ENCODE data around the gene ATG2B. TPM values are rescaled to one million over a fixed set of nuclear protein-coding genes. Genes with fewer than 3 reads are reported as not detected.

ATG2B gene, protein sequence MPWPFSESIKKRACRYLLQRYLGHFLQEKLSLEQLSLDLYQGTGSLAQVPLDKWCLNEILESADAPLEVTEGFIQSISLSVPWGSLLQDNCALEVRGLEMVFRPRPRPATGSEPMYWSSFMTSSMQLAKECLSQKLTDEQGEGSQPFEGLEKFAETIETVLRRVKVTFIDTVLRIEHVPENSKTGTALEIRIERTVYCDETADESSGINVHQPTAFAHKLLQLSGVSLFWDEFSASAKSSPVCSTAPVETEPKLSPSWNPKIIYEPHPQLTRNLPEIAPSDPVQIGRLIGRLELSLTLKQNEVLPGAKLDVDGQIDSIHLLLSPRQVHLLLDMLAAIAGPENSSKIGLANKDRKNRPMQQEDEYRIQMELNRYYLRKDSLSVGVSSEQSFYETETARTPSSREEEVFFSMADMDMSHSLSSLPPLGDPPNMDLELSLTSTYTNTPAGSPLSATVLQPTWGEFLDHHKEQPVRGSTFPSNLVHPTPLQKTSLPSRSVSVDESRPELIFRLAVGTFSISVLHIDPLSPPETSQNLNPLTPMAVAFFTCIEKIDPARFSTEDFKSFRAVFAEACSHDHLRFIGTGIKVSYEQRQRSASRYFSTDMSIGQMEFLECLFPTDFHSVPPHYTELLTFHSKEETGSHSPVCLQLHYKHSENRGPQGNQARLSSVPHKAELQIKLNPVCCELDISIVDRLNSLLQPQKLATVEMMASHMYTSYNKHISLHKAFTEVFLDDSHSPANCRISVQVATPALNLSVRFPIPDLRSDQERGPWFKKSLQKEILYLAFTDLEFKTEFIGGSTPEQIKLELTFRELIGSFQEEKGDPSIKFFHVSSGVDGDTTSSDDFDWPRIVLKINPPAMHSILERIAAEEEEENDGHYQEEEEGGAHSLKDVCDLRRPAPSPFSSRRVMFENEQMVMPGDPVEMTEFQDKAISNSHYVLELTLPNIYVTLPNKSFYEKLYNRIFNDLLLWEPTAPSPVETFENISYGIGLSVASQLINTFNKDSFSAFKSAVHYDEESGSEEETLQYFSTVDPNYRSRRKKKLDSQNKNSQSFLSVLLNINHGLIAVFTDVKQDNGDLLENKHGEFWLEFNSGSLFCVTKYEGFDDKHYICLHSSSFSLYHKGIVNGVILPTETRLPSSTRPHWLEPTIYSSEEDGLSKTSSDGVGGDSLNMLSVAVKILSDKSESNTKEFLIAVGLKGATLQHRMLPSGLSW (N-terminal part only)
- polyA plus RNA-seq = 1 to 10 TPM; 1.6 to 3.2 (median 2.9) TPM

- Mint-ChIP-seq H3K4me3 (peak within 1 kb of the TSS; percentile 88 to 97 (median 91)), H3K36me3 (peaks cover 0 to 5% (median 0%) of the 10 kb centered on the region in 3 donors), H3K27me3 (ENCODE audit: low read depth in 3 of 3) (peaks cover 1 to 5% (median 4%) of the 10 kb centered on the region in 3 donors), H3K4me1 (peaks cover 42 to 56% of the 10 kb centered on the region in 2 donors), H3K9me3 (no peaks in the 10 kb centered on the region), H3K27ac (peak within 1 kb of the TSS; percentile 84 to 96 (median 93))
- DNase-seq = peak; percentile 95 to 97 (median 97)
Observed at GRCh38 chr14:96362965-96363750, at the start of gene ATG2B, which contains the start of gene GSKIP. Gene ATG2B (minus strand): TSS chr14:96363341. CDS start chr14:96362976, 365 bp downstream. Gene GSKIP (plus strand): TSS chr14:96363526. CDS start chr14:96382248, 18,722 bp downstream.

DNA sequence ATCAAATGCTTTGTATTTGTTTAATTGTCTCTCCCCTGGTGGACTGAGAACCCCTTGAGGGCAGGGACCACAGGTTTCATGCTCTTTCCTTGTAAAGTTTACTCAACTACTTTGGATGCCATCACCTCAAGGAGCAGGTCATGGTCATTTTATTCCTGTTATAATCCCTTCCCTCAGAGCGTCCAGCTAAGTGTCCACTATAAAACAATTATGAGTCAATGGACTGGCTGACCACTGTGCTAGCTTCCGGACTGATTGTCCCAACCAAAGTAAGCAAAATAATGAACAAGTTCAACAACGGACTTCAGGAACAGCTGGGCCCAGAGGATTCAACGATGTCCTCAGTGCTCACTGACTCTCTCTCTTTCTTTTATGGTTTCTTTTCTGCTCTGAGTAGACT is 47.0 kb upstream of the ATG2B start:
- DNase-seq = no peak
- Mint-ChIP-seq H3K27me3 (ENCODE audit: low read depth in 3 of 3) (peaks cover 5 to 8% (median 5%) of the 10 kb centered on the region in 3 donors), H3K4me1 (no peaks in the 10 kb centered on the region), H3K27ac (no peak overlapping the region), H3K9me3 (no peaks in the 10 kb centered on the region), H3K36me3 (no peaks in the 10 kb centered on the region), H3K4me3 (no peak overlapping the region)

DNA sequence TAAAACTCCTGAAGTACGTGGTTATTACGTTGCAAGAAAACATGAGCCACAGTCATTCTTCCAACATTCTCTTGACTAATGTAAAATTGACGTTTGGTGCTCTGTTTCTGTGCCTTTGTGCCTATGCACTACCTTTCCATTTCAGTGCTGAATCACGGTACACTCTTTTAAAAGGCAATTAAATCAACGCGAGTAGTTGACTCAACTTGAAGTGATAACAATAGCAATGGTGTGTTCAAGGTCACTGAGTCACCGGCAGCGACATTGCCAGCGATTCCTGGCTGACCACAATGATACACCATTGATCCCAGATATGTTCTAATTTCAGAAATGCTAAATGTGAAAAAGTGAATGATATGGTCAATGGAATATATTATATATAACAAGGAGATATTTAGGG is 46.6 kb upstream of the ATG2B start:
- no peaks in the 10 kb centered on the region for H3K4me1 Mint-ChIP-seq
- peaks cover 5 to 8% (median 5%) of the 10 kb centered on the region in 3 donors for H3K27me3 Mint-ChIP-seq (ENCODE audit: low read depth in 3 of 3)
- no peak for DNase-seq
- no peak overlapping the region for H3K4me3 Mint-ChIP-seq
- no peak overlapping the region for H3K27ac Mint-ChIP-seq
- no peaks in the 10 kb centered on the region for H3K36me3 Mint-ChIP-seq
- no peaks in the 10 kb centered on the region for H3K9me3 Mint-ChIP-seq

DNA sequence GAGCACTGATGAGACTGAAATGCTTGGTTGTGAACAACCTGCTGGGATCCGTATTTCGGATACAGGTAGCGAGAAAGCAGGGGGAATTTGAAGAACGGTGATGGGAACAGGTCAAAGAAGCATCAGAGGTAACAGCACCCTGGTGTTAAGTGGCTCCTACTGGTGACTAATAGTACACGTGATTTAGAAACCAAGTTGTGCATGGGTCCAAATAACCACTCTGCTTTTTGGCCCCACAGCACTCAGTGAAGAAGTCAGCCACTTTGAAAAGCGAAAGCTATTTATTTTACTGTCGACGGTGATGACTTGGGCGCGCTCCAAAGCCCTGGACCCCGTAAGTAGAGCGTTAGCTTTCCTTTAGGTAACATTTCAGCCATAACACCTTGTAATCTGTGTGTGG is 45.5 kb upstream of the ATG2B start:
- H3K27me3 Mint-ChIP-seq (ENCODE audit: low read depth in 3 of 3) = peaks cover 5 to 8% (median 5%) of the 10 kb centered on the region in 3 donors
- H3K4me3 Mint-ChIP-seq = no peak overlapping the region
- DNase-seq = no peak
- no peak overlapping the region for H3K27ac Mint-ChIP-seq
- no peaks in the 10 kb centered on the region for H3K36me3 Mint-ChIP-seq
- H3K9me3 Mint-ChIP-seq = no peaks in the 10 kb centered on the region
- H3K4me1 Mint-ChIP-seq = no peaks in the 10 kb centered on the region

- no peaks in the 10 kb centered on the region for H3K9me3 Mint-ChIP-seq
- no peak overlapping the region for H3K4me3 Mint-ChIP-seq
- no peak overlapping the region for H3K27ac Mint-ChIP-seq
- no peaks in the 10 kb centered on the region for H3K4me1 Mint-ChIP-seq
- H3K27me3 Mint-ChIP-seq (ENCODE audit: low read depth in 3 of 3) = peaks cover 3 to 8% (median 5%) of the 10 kb centered on the region in 3 donors
- no peak for DNase-seq
- H3K36me3 Mint-ChIP-seq = no peaks in the 10 kb centered on the region
Observed at GRCh38 chr14:96407935-96408570, 44.9 kb upstream of the ATG2B start.

GRCh38 chr14:96405677-96406076 is 42.5 kb upstream of the ATG2B start:
- H3K27me3 Mint-ChIP-seq (ENCODE audit: low read depth in 3 of 3) = peaks cover 2 to 12% (median 3%) of the 10 kb centered on the region in 3 donors
- H3K4me1 Mint-ChIP-seq = no peaks in the 10 kb centered on the region
- H3K9me3 Mint-ChIP-seq = no peaks in the 10 kb centered on the region
- DNase-seq = no peak
- H3K27ac Mint-ChIP-seq = no peak overlapping the region
- H3K36me3 Mint-ChIP-seq = no peaks in the 10 kb centered on the region
- no peak overlapping the region for H3K4me3 Mint-ChIP-seq

DNA sequence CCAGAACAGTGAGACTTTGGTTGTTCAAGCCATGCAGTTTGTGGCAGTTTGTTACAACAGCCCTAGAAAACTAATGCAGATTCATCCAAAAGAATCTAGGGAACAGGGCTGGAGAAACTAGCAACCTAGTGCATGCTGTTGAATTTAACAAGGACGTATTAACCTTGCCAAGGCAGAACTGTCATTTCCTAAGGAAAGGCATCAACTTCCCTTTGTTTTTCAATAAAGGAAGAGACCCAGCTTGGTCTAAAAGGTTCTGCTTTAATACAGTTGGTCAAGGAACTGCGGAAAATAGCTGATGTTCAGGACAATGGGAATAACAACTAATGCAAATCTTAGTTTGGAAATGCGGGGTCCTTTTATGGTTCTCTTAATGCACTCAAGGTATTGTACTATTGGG is 40.3 kb upstream of the ATG2B start:
- Mint-ChIP-seq H3K36me3 (no peaks in the 10 kb centered on the region), H3K9me3 (no peaks in the 10 kb centered on the region), H3K4me3 (no peak overlapping the region), H3K4me1 (no peaks in the 10 kb centered on the region), H3K27me3 (ENCODE audit: low read depth in 3 of 3) (peaks cover 2 to 15% (median 4%) of the 10 kb centered on the region in 3 donors), H3K27ac (no peak overlapping the region)
- no peak for DNase-seq

- no peak overlapping the region for H3K27ac Mint-ChIP-seq
- no peak overlapping the region for H3K4me3 Mint-ChIP-seq
- no peaks in the 10 kb centered on the region for H3K9me3 Mint-ChIP-seq
- no peaks in the 10 kb centered on the region for H3K4me1 Mint-ChIP-seq
- no peaks in the 10 kb centered on the region for H3K36me3 Mint-ChIP-seq
- H3K27me3 Mint-ChIP-seq (ENCODE audit: low read depth in 3 of 3) = peaks cover 6 to 18% (median 8%) of the 10 kb centered on the region in 3 donors
- no peak for DNase-seq
Observed at GRCh38 chr14:96400495-96400894, 37.4 kb upstream of the ATG2B start.

GRCh38 chr14:96399405-96399804 is 36.3 kb upstream of the ATG2B start:
- Mint-ChIP-seq H3K27ac (peak overlapping the region in 1 of 6 donors; percentile 58), H3K27me3 (ENCODE audit: low read depth in 3 of 3) (peaks cover 6 to 18% (median 8%) of the 10 kb centered on the region in 3 donors), H3K4me1 (no peaks in the 10 kb centered on the region), H3K36me3 (no peaks in the 10 kb centered on the region), H3K9me3 (no peaks in the 10 kb centered on the region), H3K4me3 (no peak overlapping the region)
- DNase-seq = no peak

DNA sequence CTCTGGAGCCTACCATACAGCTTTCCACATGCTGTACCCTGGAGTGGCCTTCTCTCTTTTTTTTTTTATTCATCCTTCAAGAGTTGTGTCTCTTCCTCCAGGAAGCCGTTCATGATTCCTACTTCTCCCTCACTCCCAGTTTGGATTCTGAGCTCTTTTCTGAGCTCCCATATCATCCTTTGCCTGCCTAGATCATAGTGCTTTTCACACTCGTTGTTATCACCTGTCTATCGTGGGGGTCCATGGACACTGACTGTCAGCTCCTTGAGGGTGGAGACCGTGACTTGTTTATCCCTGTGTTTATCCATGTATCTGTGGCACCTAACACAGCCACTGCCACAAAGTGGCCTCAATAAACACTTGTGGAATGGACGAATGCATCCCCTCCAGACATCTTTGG is 35.8 kb upstream of the ATG2B start:
- no peak overlapping the region for H3K4me3 Mint-ChIP-seq
- no peak for DNase-seq
- H3K36me3 Mint-ChIP-seq = no peaks in the 10 kb centered on the region
- peaks cover 6 to 18% (median 8%) of the 10 kb centered on the region in 3 donors for H3K27me3 Mint-ChIP-seq (ENCODE audit: low read depth in 3 of 3)
- H3K27ac Mint-ChIP-seq = no peak overlapping the region
- no peaks in the 10 kb centered on the region for H3K4me1 Mint-ChIP-seq
- no peaks in the 10 kb centered on the region for H3K9me3 Mint-ChIP-seq

DNA sequence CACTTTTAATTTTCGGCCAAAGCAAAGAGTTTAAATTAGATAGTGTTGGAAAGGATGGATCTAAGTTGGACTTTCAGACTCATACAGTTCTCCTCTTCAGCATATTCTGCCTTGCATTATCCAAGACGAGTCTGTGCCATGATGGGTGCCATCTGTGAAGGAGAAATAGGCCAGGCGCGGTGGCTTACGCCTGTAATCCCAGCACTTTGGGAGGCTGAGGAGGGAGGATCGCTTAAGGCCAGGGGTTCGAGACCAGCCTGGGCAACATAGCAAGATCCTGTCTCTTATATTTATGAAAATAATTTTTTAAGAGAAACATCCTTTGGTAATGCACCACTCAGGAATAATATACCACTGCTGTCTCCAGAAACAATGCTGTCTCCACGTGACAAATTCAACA is 35.3 kb upstream of the ATG2B start:
- no peak for DNase-seq
- Mint-ChIP-seq H3K27me3 (ENCODE audit: low read depth in 3 of 3) (peaks cover 6 to 18% (median 8%) of the 10 kb centered on the region in 3 donors), H3K27ac (no peak overlapping the region), H3K9me3 (no peaks in the 10 kb centered on the region), H3K4me1 (peaks cover 0 to under 1% of the 10 kb centered on the region in 2 donors), H3K4me3 (no peak overlapping the region), H3K36me3 (no peaks in the 10 kb centered on the region)

GRCh38 chr14:96394047-96394815 is 31.1 kb upstream of the ATG2B start:
- H3K9me3 Mint-ChIP-seq = no peaks in the 10 kb centered on the region
- peaks cover 9 to 17% of the 10 kb centered on the region in 2 donors for H3K4me1 Mint-ChIP-seq
- H3K4me3 Mint-ChIP-seq = no peak overlapping the region
- no peak for DNase-seq
- H3K27me3 Mint-ChIP-seq (ENCODE audit: low read depth in 3 of 3) = peaks cover 4 to 13% (median 5%) of the 10 kb centered on the region in 3 donors
- no peaks in the 10 kb centered on the region for H3K36me3 Mint-ChIP-seq
- no peak overlapping the region for H3K27ac Mint-ChIP-seq
